Neural cell (in vitro differentiated cells): ENCODE results near the gene LRRC8B.

Source experiments
- EP300 ChIP-seq: fragments of 450-650 bp; conservative IDR thresholded peaks from 2 replicates; pipeline ENCODE4 v1.6.1; 2014; ENCODE audit warnings: antibody characterized with exemption, mild to moderate bottlenecking, moderate library complexity; ENCODE audit not compliant: poor library complexity, severe bottlenecking
- POLR2AphosphoS5 ChIP-seq: IDR thresholded peaks from 2 replicates; pipeline ENCODE4 v1.6.1; 2012
- RAD21 ChIP-seq: fragments of 450-650 bp; conservative IDR thresholded peaks from 2 replicates; pipeline ENCODE4 v1.6.1; 2014; ENCODE audit warnings: antibody characterized with exemption, mild to moderate bottlenecking, moderate library complexity
- REST ChIP-seq: IDR thresholded peaks from 2 replicates; pipeline ENCODE4 v1.6.1; 2012; ENCODE audit warnings: borderline replicate concordance
- TF ChIP-seq, protein P1 (sequence below): fragments of 450-650 bp; IDR thresholded peaks from 2 replicates; pipeline ENCODE4 v1.5.1; 2014; ENCODE audit warnings: antibody characterized with exemption, mild to moderate bottlenecking, moderate library complexity; ENCODE audit not compliant: poor library complexity, severe bottlenecking

- no peak for TF ChIP-seq EP300
- TF ChIP-seq, protein P1, sequence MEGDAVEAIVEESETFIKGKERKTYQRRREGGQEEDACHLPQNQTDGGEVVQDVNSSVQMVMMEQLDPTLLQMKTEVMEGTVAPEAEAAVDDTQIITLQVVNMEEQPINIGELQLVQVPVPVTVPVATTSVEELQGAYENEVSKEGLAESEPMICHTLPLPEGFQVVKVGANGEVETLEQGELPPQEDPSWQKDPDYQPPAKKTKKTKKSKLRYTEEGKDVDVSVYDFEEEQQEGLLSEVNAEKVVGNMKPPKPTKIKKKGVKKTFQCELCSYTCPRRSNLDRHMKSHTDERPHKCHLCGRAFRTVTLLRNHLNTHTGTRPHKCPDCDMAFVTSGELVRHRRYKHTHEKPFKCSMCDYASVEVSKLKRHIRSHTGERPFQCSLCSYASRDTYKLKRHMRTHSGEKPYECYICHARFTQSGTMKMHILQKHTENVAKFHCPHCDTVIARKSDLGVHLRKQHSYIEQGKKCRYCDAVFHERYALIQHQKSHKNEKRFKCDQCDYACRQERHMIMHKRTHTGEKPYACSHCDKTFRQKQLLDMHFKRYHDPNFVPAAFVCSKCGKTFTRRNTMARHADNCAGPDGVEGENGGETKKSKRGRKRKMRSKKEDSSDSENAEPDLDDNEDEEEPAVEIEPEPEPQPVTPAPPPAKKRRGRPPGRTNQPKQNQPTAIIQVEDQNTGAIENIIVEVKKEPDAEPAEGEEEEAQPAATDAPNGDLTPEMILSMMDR = no peak
- TF ChIP-seq POLR2AphosphoS5 = no peak
- no peak for TF ChIP-seq REST
- no peak for TF ChIP-seq RAD21
Observed at GRCh38 chr1:89490389-89490788, 34.2 kb upstream of the LRRC8B start.
